H9 (cell line): ENCODE measurements around the gene FRAT2. TPM values are rescaled to one million over a fixed set of nuclear protein-coding genes. Genes with fewer than 3 reads are reported as not detected.
A peak's percentile ranks its signal among the peaks of the same experiment; 100 is the strongest.
"Not testable (repeated sequence)": the region's sequence is repeated elsewhere in the genome, so short reads cannot be mapped to it uniquely, and the experiment has no call there.

Source experiments
- DNase-seq: peaks from one replicate; pipeline ENCODE4 v3.0.0-alpha.2; 2017
- H2AFZ ChIP-seq: one replicate; pipeline ENCODE4 v1.6.1; 2013; ENCODE audit warnings: mild to moderate bottlenecking, low read length, control low read depth, moderate library complexity
- H2AK5ac ChIP-seq: 2 replicates; pipeline ENCODE4 v1.6.1; 2013; ENCODE audit warnings: low read length, control low read depth, mixed read lengths; ENCODE audit not compliant: insufficient read length
- H2BK120ac ChIP-seq: one replicate; pipeline ENCODE4 v1.6.1; 2013; ENCODE audit warnings: low read depth, mild to moderate bottlenecking, low read length, control low read depth, inconsistent platforms; ENCODE audit not compliant: poor library complexity, severe bottlenecking
- H2BK12ac ChIP-seq: 2 replicates; pipeline ENCODE4 v1.6.1; 2013; ENCODE audit warnings: low read length, control low read depth, mixed read lengths, low read depth; ENCODE audit not compliant: insufficient read length
- H2BK15ac ChIP-seq: 2 replicates; pipeline ENCODE4 v1.6.1; 2013; ENCODE audit warnings: low read depth, low read length, control low read depth
- H2BK20ac ChIP-seq: one replicate; pipeline ENCODE4 v1.6.1; 2013; ENCODE audit warnings: low read depth, mild to moderate bottlenecking, low read length, control low read depth, inconsistent platforms; ENCODE audit not compliant: poor library complexity, severe bottlenecking
- H2BK5ac ChIP-seq: 2 replicates; pipeline ENCODE4 v1.6.1; 2013; ENCODE audit warnings: low read length, control low read depth, mixed read lengths; ENCODE audit not compliant: insufficient read length
- H3K14ac ChIP-seq: 2 replicates; pipeline ENCODE4 v1.6.1; 2013; ENCODE audit warnings: low read length, control low read depth; ENCODE audit not compliant: insufficient read depth
- H3K18ac ChIP-seq: 2 replicates; pipeline ENCODE4 v1.6.1; 2013; ENCODE audit warnings: low read depth, mild to moderate bottlenecking, mixed read lengths, low read length, control low read depth; ENCODE audit not compliant: insufficient read length
- H3K23ac ChIP-seq: 2 replicates; pipeline ENCODE4 v1.6.1; 2013; ENCODE audit warnings: low read length, control low read depth, mixed read lengths, low read depth; ENCODE audit not compliant: insufficient read length
- H3K23me2 ChIP-seq: 2 replicates; pipeline ENCODE4 v1.6.1; 2013; ENCODE audit warnings: low read depth, mild to moderate bottlenecking, mixed read lengths, low read length, control low read depth; ENCODE audit not compliant: insufficient read length, poor library complexity, severe bottlenecking
- H3K27ac ChIP-seq: 2 replicates; pipeline ENCODE4 v1.5.1; 2013; ENCODE audit warnings: low read length, control low read depth, mixed read lengths, low read depth; ENCODE audit not compliant: insufficient read length
- H3K27me3 ChIP-seq: 2 replicates; pipeline ENCODE4 v1.6.1; 2013; ENCODE audit warnings: low read length, control low read depth, inconsistent platforms; ENCODE audit not compliant: insufficient read depth
- H3K4ac ChIP-seq: 2 replicates; pipeline ENCODE4 v1.6.1; 2013; ENCODE audit warnings: low read depth, mild to moderate bottlenecking, control low read depth, inconsistent platforms, low read length, moderate library complexity
- H3K4me1 ChIP-seq: 2 replicates; pipeline ENCODE4 v1.6.1; 2013; ENCODE audit warnings: low read length, control low read depth, inconsistent platforms; ENCODE audit not compliant: insufficient read depth
- H3K4me2 ChIP-seq: 2 replicates; pipeline ENCODE4 v1.6.1; 2013; ENCODE audit warnings: low read length, control low read depth, mixed read lengths; ENCODE audit not compliant: insufficient read length, insufficient read depth
- H3K56ac ChIP-seq: 2 replicates; pipeline ENCODE4 v1.6.1; 2013; ENCODE audit warnings: low read depth, mild to moderate bottlenecking, mixed read lengths, low read length, control low read depth; ENCODE audit not compliant: insufficient read length
- H3K79me1 ChIP-seq: 2 replicates; pipeline ENCODE4 v1.6.1; 2013; ENCODE audit warnings: low read depth, mild to moderate bottlenecking, moderate library complexity, low read length, control low read depth, inconsistent platforms; ENCODE audit not compliant: insufficient read depth, poor library complexity, severe bottlenecking
- H3K79me2 ChIP-seq: 2 replicates; pipeline ENCODE4 v1.6.1; 2013; ENCODE audit warnings: low read length, control low read depth, inconsistent platforms; ENCODE audit not compliant: insufficient read depth
- H3K9ac ChIP-seq: 2 replicates; pipeline ENCODE4 v1.6.1; 2013; ENCODE audit warnings: low read length, control low read depth, mixed read lengths; ENCODE audit not compliant: insufficient read length; ENCODE audit errors: extremely low read depth
- H3K9me3 ChIP-seq: one replicate; pipeline ENCODE4 v1.6.1; 2013; ENCODE audit warnings: low read depth, low read length, inconsistent platforms; ENCODE audit not compliant: control insufficient read depth
- H3T11ph ChIP-seq: one replicate; pipeline ENCODE4 v1.6.1; 2013; ENCODE audit warnings: mild to moderate bottlenecking, low read length, control low read depth, inconsistent platforms
- H4K20me1 ChIP-seq: one replicate; pipeline ENCODE4 v1.6.1; 2013; ENCODE audit not compliant: control insufficient read depth, insufficient read length, insufficient read depth
- H4K5ac ChIP-seq: 2 replicates; pipeline ENCODE4 v1.6.1; 2013; ENCODE audit warnings: low read depth, mild to moderate bottlenecking, mixed read lengths, low read length, control low read depth; ENCODE audit not compliant: insufficient read length
- H4K8ac ChIP-seq: replicated peaks from 2 replicates; pipeline ENCODE4 v1.6.1; 2013; ENCODE audit warnings: low read length, control low read depth, mixed read lengths, low read depth; ENCODE audit not compliant: insufficient read length
- H4K91ac ChIP-seq: 2 replicates; pipeline ENCODE4 v1.6.1; 2013; ENCODE audit warnings: low read depth, mild to moderate bottlenecking, moderate library complexity, mixed read lengths, low read length, control low read depth; ENCODE audit not compliant: insufficient read length
- H3K27ac Mint-ChIP-seq, 3 experiments: 2 replicates in 2 of 3; 3 replicates in 1 of 3; pipeline ENCODE4 v1.8.0; 2020 to 2021; ENCODE audit warnings: mixed read lengths in 3 of 3, mild to moderate bottlenecking in 1 of 3, moderate library complexity in 1 of 3
- H3K27me3 Mint-ChIP-seq: 2 replicates; pipeline ENCODE4 v1.8.0; 2021; ENCODE audit warnings: low read depth, mild to moderate bottlenecking, moderate library complexity, mixed read lengths
- H3K36me3 Mint-ChIP-seq, 3 experiments: 2 replicates in 2 of 3; 3 replicates in 1 of 3; pipeline ENCODE4 v1.8.0; 2020 to 2021; ENCODE audit warnings: low read depth in 3 of 3, mixed read lengths in 3 of 3; ENCODE audit not compliant: insufficient read depth in 1 of 3
- H3K4me1 Mint-ChIP-seq, 2 experiments: 2 replicates each; pipeline ENCODE4 v1.8.0; 2020; ENCODE audit warnings: mixed read lengths in 2 of 2
- H3K4me3 Mint-ChIP-seq, 2 experiments: 2 replicates in 1 of 2; 3 replicates in 1 of 2; pipeline ENCODE4 v1.8.0; 2020 to 2021; ENCODE audit warnings: mild to moderate bottlenecking in 2 of 2, mixed read lengths in 2 of 2, moderate library complexity in 1 of 2
- H3K9me3 Mint-ChIP-seq, 2 experiments: 2 replicates in 1 of 2; 3 replicates in 1 of 2; pipeline ENCODE4 v1.8.0; 2020; ENCODE audit warnings: mild to moderate bottlenecking in 2 of 2, mixed read lengths in 2 of 2, moderate library complexity in 1 of 2
- CTCF ChIP-seq: fragments of 200-600 bp; sonication (generic); conservative IDR thresholded peaks from 3 replicates; pipeline ENCODE4 v1.8.0; 2021; ENCODE audit warnings: antibody characterized with exemption, mild to moderate bottlenecking
- WGBS: extraction: QIAGEN DNeasy Blood & Tissue Kit; methylation state at CpG from one replicate; pipeline ENCODE4 v1.1.7; 2013; ENCODE audit warnings: missing lambda C conversion rate, low lambda C conversion rate, mixed read lengths; ENCODE audit not compliant: insufficient read length; ENCODE audit errors: extremely low coverage; 5-methylcytosine and 5-hydroxymethylcytosine counted together
- total RNA-seq: library from RNA; stranded (reverse); gene quantifications from 2 replicates; pipeline ENCODE4 v1.2.1, GENCODE V29; 2021

Gene FRAT2
- total RNA-seq, 1 experiment from 2014 or later: 129 TPM

- H3K14ac ChIP-seq: no peak overlapping the region
- H3K9ac ChIP-seq: no peak overlapping the region
- no peak overlapping the region for H2BK15ac ChIP-seq
- Mint-ChIP-seq H3K36me3 (peaks cover 0 to 13% (median 4%) of the 10 kb centered on the region in 3 experiments; a peak in 4 of 7 replicates), H3K27me3 (no peaks in the 10 kb centered on the region), H3K4me3 (no peak overlapping the region), H3K4me1 (peaks cover 19 to 27% of the 10 kb centered on the region in 2 experiments), H3K27ac (peak overlapping the region in 2 of 3 experiments; percentile 23 to 80; a peak in 2 of 7 replicates), H3K9me3 (no peaks in the 10 kb centered on the region)
- H3K4ac ChIP-seq: no peak overlapping the region
- no peaks in the 10 kb centered on the region for H3K4me1 ChIP-seq
- no peak overlapping the region for H3K4me2 ChIP-seq
- H3K79me2 ChIP-seq: no peaks in the 10 kb centered on the region
- H4K20me1 ChIP-seq: no peaks in the 10 kb centered on the region
- H2BK12ac ChIP-seq: no peak overlapping the region
- H3K56ac ChIP-seq: no peak overlapping the region
- H3K23ac ChIP-seq: no peak overlapping the region
- H3K79me1 ChIP-seq: no peaks in the 10 kb centered on the region
- H3K23me2 ChIP-seq: no peaks in the 10 kb centered on the region
- H2BK20ac ChIP-seq: no peak overlapping the region
- no peak overlapping the region for H2AK5ac ChIP-seq
- no peak overlapping the region for H3K27ac ChIP-seq
- no peak overlapping the region for H3K18ac ChIP-seq
- no peaks in the 10 kb centered on the region; the same call in 1 of the 2 replicates for H3K27me3 ChIP-seq
- H3K9me3 ChIP-seq: no peaks in the 10 kb centered on the region
- H4K91ac ChIP-seq: no peak overlapping the region
- H4K5ac ChIP-seq: no peak overlapping the region
- no peak overlapping the region for H2BK120ac ChIP-seq
- no peak for TF ChIP-seq CTCF
- no CpG with 5 or more reads among the region's 4 CpGs for WGBS
- no peak for DNase-seq
- no peak overlapping the region for H4K8ac ChIP-seq
- H2BK5ac ChIP-seq: no peak overlapping the region
- H2AFZ ChIP-seq: no peak overlapping the region
- no peak overlapping the region for H3T11ph ChIP-seq
Observed at GRCh38 chr10:97347317-97347716, 12.8 kb upstream of the FRAT2 start.

GRCh38 chr10:97343664-97344063 lies 9.1 kb upstream of the FRAT2 start:
- H3K4me2 ChIP-seq, H3K14ac ChIP-seq, H2BK12ac ChIP-seq, H3K4ac ChIP-seq, H3K27me3 Mint-ChIP-seq, H3K56ac ChIP-seq, H3K79me2 ChIP-seq, H2AK5ac ChIP-seq, H3K9ac ChIP-seq, H3K23ac ChIP-seq, H4K91ac ChIP-seq, H4K8ac ChIP-seq, H4K20me1 ChIP-seq, H2BK5ac ChIP-seq, H3K4me1 ChIP-seq, H3K23me2 ChIP-seq, H2BK15ac ChIP-seq, H2BK120ac ChIP-seq, H3K9me3 ChIP-seq, H3K36me3 Mint-ChIP-seq, H3K9me3 Mint-ChIP-seq, DNase-seq, H3K79me1 ChIP-seq, H4K5ac ChIP-seq, H2AFZ ChIP-seq, H2BK20ac ChIP-seq, H3K18ac ChIP-seq, H3K27ac Mint-ChIP-seq, H3T11ph ChIP-seq, H3K4me3 Mint-ChIP-seq, H3K27ac ChIP-seq, H3K27me3 ChIP-seq: not testable (repeated sequence)
- WGBS: no CpG with 5 or more reads among the region's 6 CpGs
- peaks cover 25 to 36% of the 10 kb centered on the region in 2 experiments for H3K4me1 Mint-ChIP-seq
